Astrocyte (in vitro differentiated cells and primary cell): ENCODE results near the gene TET1.

Experiments used
- EZH2 ChIP-seq: IDR thresholded peaks from 2 replicates; pipeline ENCODE4 v1.6.1; 2012; ENCODE audit warnings: mild to moderate bottlenecking, low read length, inconsistent platforms; ENCODE audit not compliant: insufficient read depth
- TF ChIP-seq, protein P1 (sequence below): IDR thresholded peaks from 2 replicates; pipeline ENCODE4 v1.5.1; 2011; ENCODE audit warnings: low read depth, mild to moderate bottlenecking, inconsistent platforms, low read length, moderate library complexity; ENCODE audit not compliant: insufficient read depth

DNA sequence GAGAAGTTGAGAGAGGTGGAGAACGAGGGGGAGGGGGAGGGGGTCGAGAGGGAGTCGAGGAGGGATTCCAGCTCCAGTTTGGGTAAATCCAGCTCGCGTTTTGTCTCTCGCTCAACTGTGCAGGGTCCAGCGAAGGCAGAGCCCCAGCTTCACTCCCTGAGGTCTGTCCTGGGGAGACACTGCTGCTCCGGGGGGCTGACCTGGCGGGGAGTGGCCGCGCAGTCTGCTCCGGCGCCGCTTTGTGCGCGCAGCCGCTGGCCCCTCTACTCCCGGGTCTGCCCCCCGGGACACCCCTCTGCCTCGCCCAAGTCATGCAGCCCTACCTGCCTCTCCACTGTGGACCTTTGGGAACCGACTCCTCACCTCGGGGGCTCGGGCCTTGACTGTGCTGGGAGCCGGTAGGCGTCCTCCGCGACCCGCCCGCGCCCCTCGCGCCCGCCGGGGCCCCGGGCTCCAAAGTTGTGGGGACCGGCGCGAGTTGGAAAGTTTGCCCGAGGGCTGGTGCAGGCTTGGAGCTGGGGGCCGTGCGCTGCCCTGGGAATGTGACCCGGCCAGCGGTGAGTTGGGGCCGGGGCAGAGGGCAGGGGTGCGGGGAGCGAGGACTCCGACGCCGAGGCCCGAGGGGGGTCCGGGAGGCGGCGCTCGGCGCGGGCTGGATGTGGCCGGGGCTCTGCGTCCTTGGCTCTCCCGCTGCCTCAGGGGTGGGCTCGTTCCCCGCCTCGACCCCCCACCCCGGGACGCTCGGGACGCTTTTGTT is at the start of gene TET1:
- TF ChIP-seq, protein P1, sequence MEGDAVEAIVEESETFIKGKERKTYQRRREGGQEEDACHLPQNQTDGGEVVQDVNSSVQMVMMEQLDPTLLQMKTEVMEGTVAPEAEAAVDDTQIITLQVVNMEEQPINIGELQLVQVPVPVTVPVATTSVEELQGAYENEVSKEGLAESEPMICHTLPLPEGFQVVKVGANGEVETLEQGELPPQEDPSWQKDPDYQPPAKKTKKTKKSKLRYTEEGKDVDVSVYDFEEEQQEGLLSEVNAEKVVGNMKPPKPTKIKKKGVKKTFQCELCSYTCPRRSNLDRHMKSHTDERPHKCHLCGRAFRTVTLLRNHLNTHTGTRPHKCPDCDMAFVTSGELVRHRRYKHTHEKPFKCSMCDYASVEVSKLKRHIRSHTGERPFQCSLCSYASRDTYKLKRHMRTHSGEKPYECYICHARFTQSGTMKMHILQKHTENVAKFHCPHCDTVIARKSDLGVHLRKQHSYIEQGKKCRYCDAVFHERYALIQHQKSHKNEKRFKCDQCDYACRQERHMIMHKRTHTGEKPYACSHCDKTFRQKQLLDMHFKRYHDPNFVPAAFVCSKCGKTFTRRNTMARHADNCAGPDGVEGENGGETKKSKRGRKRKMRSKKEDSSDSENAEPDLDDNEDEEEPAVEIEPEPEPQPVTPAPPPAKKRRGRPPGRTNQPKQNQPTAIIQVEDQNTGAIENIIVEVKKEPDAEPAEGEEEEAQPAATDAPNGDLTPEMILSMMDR = no peak
- no peak for TF ChIP-seq EZH2
